GM12878 (cell line): ENCODE results near the gene CDCA5. TPM values are rescaled to one million over a fixed set of nuclear protein-coding genes. Genes with fewer than 3 reads are reported as not detected.

Experiments
- ATAC-seq: fragments of 200-7000 bp; cut with Tn5 transposase; 3 replicates; pipeline ENCODE4 v1.9.1; 2020; ENCODE audit warnings: mild to moderate bottlenecking, moderate library complexity
- BruUV-seq: library from RNA; stranded (reverse); fragments of 400-500 nt; replicated peaks from 2 replicates; lab custom pipeline; 2021; lab: Mats Ljungman, UMichigan
- CTCF ChIA-PET: fragments of 300-600 bp; sonication (Branson Sonifier 250); formaldehyde crosslinking; extraction: SDS; loops from one replicate; lab custom pipeline; 2021; ENCODE audit warnings: inconsistent platforms; lab: Yijun Ruan, JAX
- POLR2A ChIA-PET: fragments of 350-600 bp; formaldehyde crosslinking; extraction: SDS; loops from one replicate; lab custom pipeline; 2021; ENCODE audit warnings: inconsistent platforms; lab: Charles Lee
- RAD21 ChIA-PET: fragments of 300-600 bp; sonication (Branson Sonifier 250); formaldehyde crosslinking; loops from one replicate; lab custom pipeline; 2023; ENCODE audit warnings: antibody characterized with exemption; ENCODE audit not compliant: unreplicated experiment; lab: Charles Lee
- SMC1A ChIA-PET: fragments of 300-600 bp; sonication (Branson Sonifier 250); formaldehyde crosslinking; loops from one replicate; lab custom pipeline; 2023; ENCODE audit not compliant: unreplicated experiment, uncharacterized antibody; lab: Charles Lee
- DNase-seq: peaks from one replicate; pipeline ENCODE4 v3.0.0-alpha.2; 2011; ENCODE audit warnings: low read depth, low spot score
- FAIRE-seq: peaks from 3 replicates; lab custom pipeline; 2011; peaks lifted over from hg19 to GRCh38; lab: Jason Lieb, UNC
- H2AFZ ChIP-seq: 2 replicates; pipeline ENCODE4 v1.6.0; 2011; ENCODE audit warnings: low read depth, low read length, control low read depth; ENCODE audit not compliant: control insufficient read depth
- H3K27ac ChIP-seq: 2 replicates; pipeline ENCODE4 v1.5.1; 2011; ENCODE audit warnings: control low read depth; ENCODE audit not compliant: control insufficient read depth, insufficient read depth
- H3K27me3 ChIP-seq, 2 experiments: replicated peaks in 1 of 2; 2 replicates each; pipeline versions ENCODE4 v1.6.0 to v1.6.1; 2011; ENCODE audit warnings: low read length in 1 of 2; ENCODE audit not compliant: control insufficient read depth in 2 of 2, insufficient read depth in 2 of 2
- H3K36me3 ChIP-seq, 2 experiments: 2 replicates each; pipeline ENCODE4 v1.5.1; 2011; ENCODE audit warnings: low read length in 1 of 2; ENCODE audit not compliant: control insufficient read depth in 2 of 2, insufficient read depth in 2 of 2
- H3K4me1 ChIP-seq: 2 replicates; pipeline ENCODE4 v1.6.1; 2011; ENCODE audit warnings: mild to moderate bottlenecking, low read length, moderate library complexity, mixed read lengths; ENCODE audit not compliant: control insufficient read depth, insufficient read depth
- H3K4me2 ChIP-seq: 2 replicates; pipeline ENCODE4 v1.6.0; 2011; ENCODE audit warnings: control low read depth; ENCODE audit not compliant: control insufficient read depth, insufficient read depth
- H3K4me3 ChIP-seq: fragments of 200-600 bp; sonication (generic); 2 replicates; pipeline ENCODE4 v1.5.1; 2016
- H3K79me2 ChIP-seq: 2 replicates; pipeline ENCODE4 v1.6.0; 2011; ENCODE audit warnings: low read length; ENCODE audit not compliant: control insufficient read depth, insufficient read depth
- H3K9ac ChIP-seq: 2 replicates; pipeline ENCODE4 v1.8.0; 2011; ENCODE audit warnings: low read length, control low read depth, mixed read lengths; ENCODE audit not compliant: control insufficient read depth, insufficient read depth
- H3K9me3 ChIP-seq: replicated peaks from 3 replicates; pipeline ENCODE4 v1.5.1; 2011; ENCODE audit warnings: mild to moderate bottlenecking, low read length; ENCODE audit not compliant: control insufficient read depth, insufficient read depth
- H4K20me1 ChIP-seq: 2 replicates; pipeline ENCODE4 v1.6.0; 2011; ENCODE audit not compliant: control insufficient read depth, insufficient read depth
- BRCA1 ChIP-seq: IDR thresholded peaks from 2 replicates; pipeline ENCODE4 v1.6.1; 2011; ENCODE audit warnings: low read depth, low read length, improper control_type of control experiment
- CTCF ChIP-seq, 3 experiments: IDR thresholded peaks in 2 of 3; conservative IDR thresholded peaks in 1 of 3; 2 replicates each; pipeline ENCODE4 v1.5.1; 2011; ENCODE audit warnings: low read depth in 3 of 3, low read length in 3 of 3, mild to moderate bottlenecking in 3 of 3, control low read depth in 2 of 3, moderate library complexity in 2 of 3, inconsistent platforms in 1 of 3, mixed read lengths in 1 of 3; ENCODE audit not compliant: control insufficient read depth in 2 of 3, insufficient read depth in 1 of 3; ENCODE audit errors: extremely low read depth in 1 of 3
- E4F1 ChIP-seq: fragments of 450-650 bp; IDR thresholded peaks from 2 replicates; pipeline ENCODE4 v1.6.1; 2018; ENCODE audit warnings: borderline replicate concordance, mild to moderate bottlenecking; ENCODE audit not compliant: partially characterized antibody
- FOXM1 ChIP-seq: IDR thresholded peaks from 2 replicates; pipeline ENCODE4 v1.6.1; 2012; ENCODE audit warnings: low read depth, mild to moderate bottlenecking, inconsistent platforms, low read length, moderate library complexity
- KDM1A ChIP-seq: fragments of 200-600 bp; sonication (generic); IDR thresholded peaks from 2 replicates; pipeline ENCODE4 v1.6.1; 2016; ENCODE audit warnings: borderline replicate concordance
- MEF2A ChIP-seq: IDR thresholded peaks from 2 replicates; pipeline ENCODE4 v1.6.1; 2011; ENCODE audit warnings: low read depth, mild to moderate bottlenecking, low read length, moderate library complexity; ENCODE audit not compliant: insufficient read depth
- MEF2B ChIP-seq: fragments of 450-650 bp; IDR thresholded peaks from 2 replicates; pipeline ENCODE4 v1.6.1; 2018; ENCODE audit warnings: mild to moderate bottlenecking, moderate library complexity; ENCODE audit not compliant: partially characterized antibody, poor library complexity, severe bottlenecking
- TBL1XR1 ChIP-seq: IDR thresholded peaks from 2 replicates; pipeline ENCODE4 v1.6.1; 2012; ENCODE audit warnings: low read depth, low read length, improper control_type of control experiment
- USF1 ChIP-seq: IDR thresholded peaks from 2 replicates; pipeline ENCODE4 v1.6.1; 2011; ENCODE audit warnings: borderline replicate concordance, low read depth, mild to moderate bottlenecking, moderate library complexity, mixed read lengths, low read length; ENCODE audit not compliant: insufficient read depth; ENCODE audit errors: extremely low read length
- ZBED1 ChIP-seq: IDR thresholded peaks from 2 replicates; pipeline ENCODE4 v1.6.1; 2016; ENCODE audit warnings: borderline replicate concordance
- ZNF207 ChIP-seq: fragments of 450-650 bp; IDR thresholded peaks from 2 replicates; pipeline ENCODE4 v1.6.1; 2014; ENCODE audit warnings: antibody characterized with exemption, mild to moderate bottlenecking, borderline replicate concordance
- WGBS: methylation state at CpG from one replicate; pipeline ENCODE4 v1.1.6; 2016; ENCODE audit warnings: low lambda C conversion rate; ENCODE audit not compliant: insufficient replicate concordance, insufficient coverage; ENCODE audit errors: missing lambda C conversion rate; 5-methylcytosine and 5-hydroxymethylcytosine counted together
- in situ Hi-C: fragments of 300-500 bp; cut with MboI; formaldehyde crosslinking; loops from 9 replicates; pipeline ENCODE4 v1.14.3; 2018; ENCODE audit warnings: mixed read lengths
- intact Hi-C: fragments of 100-400 bp; cut with micrococcal nuclease; formaldehyde crosslinking; loops from one replicate; pipeline ENCODE4 v1.14.2; 2022; ENCODE audit not compliant: unreplicated experiment
- polyA plus RNA-seq, 11 experiments: library from polyadenylated mRNA; depleted of rRNA in 4 of 11; unstranded in 6 of 11; stranded (reverse) in 5 of 11; fragments of >200 nt; fragmentation: Nextera tagmentation in 4 of 11; fragmentation: Illumina TruSeq in 1 of 11; extraction: Ambion mirVana in 4 of 11; extraction: Trizol in 1 of 11; gene quantifications; 1 replicate in 1 of 11; 2 replicates in 10 of 11; pipeline versions ENCODE4 v1.2.1 to v1.2.3, GENCODE V29; 2011 to 2016; ENCODE audit warnings: inconsistent platforms in 2 of 11, missing spikeins in 2 of 11, low read depth in 1 of 11
- total RNA-seq, 4 experiments: library from RNA; depleted of rRNA in 3 of 4; stranded (reverse); fragments of >200 nt in 3 of 4; fragmentation: Illumina TruSeq in 1 of 4; extraction: Trizol in 1 of 4; gene quantifications; 2 replicates each; pipeline versions ENCODE4 v1.2.1 to v1.2.3, GENCODE V29; 2013 to 2021
- TF ChIP-seq, protein P1 (sequence below): fragments of 450-650 bp; IDR thresholded peaks from 2 replicates; pipeline ENCODE4 v1.6.1; 2014; ENCODE audit warnings: mild to moderate bottlenecking

Gene CDCA5
- total and polyA plus RNA-seq, 10 of the 15 experiments (the other 5 are each of a cell fraction or from before 2014, with no cell fraction given), result 21.2 to 107 (median 64.9) TPM

DNA sequence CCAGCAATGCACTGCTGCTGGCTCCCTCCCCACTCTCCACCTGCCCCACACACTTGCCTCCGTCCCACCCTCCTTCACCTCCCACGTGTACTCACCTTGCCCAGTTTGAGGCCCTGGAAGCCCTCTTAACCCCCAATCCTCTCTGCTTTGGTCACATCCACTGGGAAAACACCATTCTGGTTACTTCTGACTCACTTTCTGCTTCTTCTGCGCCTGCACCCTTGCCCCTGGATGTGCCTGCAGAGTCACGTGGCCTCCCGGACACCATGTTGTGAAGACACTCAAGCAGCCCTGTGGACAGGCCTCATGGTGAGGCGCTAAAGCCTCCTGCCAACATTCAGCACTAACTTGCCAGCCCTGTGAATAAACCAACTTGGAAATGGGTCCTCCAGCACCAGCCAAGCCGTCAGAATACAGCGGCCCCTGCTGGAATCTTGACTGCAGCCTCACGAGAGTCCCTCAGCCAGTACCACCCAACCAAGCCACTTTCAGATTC, 22.9 kb downstream of the CDCA5 start:
- in situ Hi-C loops, result no loop called here
- POLR2A ChIA-PET, result interaction anchor here (0.7 to 1.0 kb wide), 2 partner anchors 16 to 34 kb away, joined by 3 to 6 read pairs; no protein-coding TSS in a partner anchor
- no peak overlapping the region for H3K27ac ChIP-seq
- CTCF ChIA-PET, result no interaction called here
- intact Hi-C loops, result no loop called here
- TF ChIP-seq KDM1A, result no peak
- TF ChIP-seq MEF2B, result no peak
- TF ChIP-seq TBL1XR1, result no peak
- TF ChIP-seq, protein P1, sequence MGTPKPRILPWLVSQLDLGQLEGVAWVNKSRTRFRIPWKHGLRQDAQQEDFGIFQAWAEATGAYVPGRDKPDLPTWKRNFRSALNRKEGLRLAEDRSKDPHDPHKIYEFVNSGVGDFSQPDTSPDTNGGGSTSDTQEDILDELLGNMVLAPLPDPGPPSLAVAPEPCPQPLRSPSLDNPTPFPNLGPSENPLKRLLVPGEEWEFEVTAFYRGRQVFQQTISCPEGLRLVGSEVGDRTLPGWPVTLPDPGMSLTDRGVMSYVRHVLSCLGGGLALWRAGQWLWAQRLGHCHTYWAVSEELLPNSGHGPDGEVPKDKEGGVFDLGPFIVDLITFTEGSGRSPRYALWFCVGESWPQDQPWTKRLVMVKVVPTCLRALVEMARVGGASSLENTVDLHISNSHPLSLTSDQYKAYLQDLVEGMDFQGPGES, result no peak
- peak in 1 of 3 experiments; percentile 19; a peak in 1 of 6 replicates for TF ChIP-seq CTCF (IDR thresholded peaks at IDR 0.05 in 2 of 3, conservative IDR thresholded peaks at IDR 0.05 in 1 of 3; ENCODE audit: control insufficient read depth in 2 of 3, extremely low read depth in 1 of 3, insufficient read depth in 1 of 3, low read depth in 3 of 3, low read length in 3 of 3)
- no peak for TF ChIP-seq MEF2A
- no peak for TF ChIP-seq E4F1
- no peak for TF ChIP-seq BRCA1
- TF ChIP-seq USF1, result peak; percentile 26
- TF ChIP-seq ZNF207, result no peak
- no peak for TF ChIP-seq FOXM1
- no peak for TF ChIP-seq ZBED1
- ATAC-seq, result no peak
- no peak for DNase-seq
- peaks cover 21% of the 10 kb centered on the region for H3K4me1 ChIP-seq
- SMC1A ChIA-PET, result no interaction called here
- H3K27me3 ChIP-seq, result no peaks in the 10 kb centered on the region
- peak overlapping the region; percentile 20; the same call in 1 of the 2 replicates for H3K4me2 ChIP-seq
- H4K20me1 ChIP-seq, result no peaks in the 10 kb centered on the region
- no peaks in the 10 kb centered on the region for H3K9me3 ChIP-seq
- no peak for FAIRE-seq
- RAD21 ChIA-PET, result no interaction called here
- no peaks in the 10 kb centered on the region for H3K79me2 ChIP-seq
- H2AFZ ChIP-seq, result no peak overlapping the region
- no TSS peak for BruUV-seq
- no peak overlapping the region for H3K9ac ChIP-seq
- no peak overlapping the region for H3K4me3 ChIP-seq
- 83% methylated on average over 9 of the region's 9 CpGs for WGBS
- no peaks in the 10 kb centered on the region for H3K36me3 ChIP-seq
